ENCODE results near the gene BTLA. TPM values are rescaled to one million over a fixed set of nuclear protein-coding genes. Genes with fewer than 3 reads are reported as not detected.

BTLA gene
- polyA plus RNA-seq, 1 donor from 2014 or later, result 85.4 TPM

Other genes with a start within 250 kb of the BTLA start
- not detected for gene SLC9C1, start 205.3 kb downstream of the BTLA start, polyA plus RNA-seq
- 40.9 TPM for gene CD200, start 166.3 kb downstream of the BTLA start, polyA plus RNA-seq
- gene ATG3, start 62.5 kb upstream of the BTLA start, polyA plus RNA-seq, result 61.7 TPM
- 28.0 TPM for gene SLC35A5, start 62.6 kb upstream of the BTLA start, polyA plus RNA-seq
- gene CCDC80, start 141.7 kb upstream of the BTLA start, polyA plus RNA-seq, result 0.14 TPM

All from IgD-negative memory B cell (primary cell).